NCI-H1417 (cell line): ENCODE data around the gene ZNF695.

Source experiments
- DNase-seq, 3 experiments: peaks; one replicate each; lab custom pipeline; 2025; lab: John Stamatoyannopoulos, UW

The ZNF695 gene

GRCh38 chr1:246959944-246960693 is 47.7 kb downstream of the ZNF695 start:
- no peak for DNase-seq

- no peak for DNase-seq
Measured at GRCh38 chr1:246954126-246954525, 53.7 kb downstream of the ZNF695 start.

- DNase-seq, result no peak
Measured at GRCh38 chr1:246951413-246951812, 56.4 kb downstream of the ZNF695 start.

- DNase-seq, result no peak
Measured at GRCh38 chr1:246949956-246950355, 57.9 kb downstream of the ZNF695 start.

- no peak for DNase-seq
Measured at GRCh38 chr1:246947255-246947654, 60.6 kb downstream of the ZNF695 start.

GRCh38 chr1:246946366-246946765 is 61.5 kb downstream of the ZNF695 start:
- no peak for DNase-seq
